SH-SY5Y (cell line): ENCODE results near the gene JMJD4.

ENCODE experiments used
- GATA2 ChIP-seq: IDR thresholded peaks from 2 replicates; pipeline ENCODE4 v1.6.1; 2011; ENCODE audit warnings: mild to moderate bottlenecking, low read depth, low read length
- GATA3 ChIP-seq: IDR thresholded peaks from 2 replicates; pipeline ENCODE4 v1.6.1; 2011; ENCODE audit warnings: low read depth, mild to moderate bottlenecking, low read length, moderate library complexity

DNA sequence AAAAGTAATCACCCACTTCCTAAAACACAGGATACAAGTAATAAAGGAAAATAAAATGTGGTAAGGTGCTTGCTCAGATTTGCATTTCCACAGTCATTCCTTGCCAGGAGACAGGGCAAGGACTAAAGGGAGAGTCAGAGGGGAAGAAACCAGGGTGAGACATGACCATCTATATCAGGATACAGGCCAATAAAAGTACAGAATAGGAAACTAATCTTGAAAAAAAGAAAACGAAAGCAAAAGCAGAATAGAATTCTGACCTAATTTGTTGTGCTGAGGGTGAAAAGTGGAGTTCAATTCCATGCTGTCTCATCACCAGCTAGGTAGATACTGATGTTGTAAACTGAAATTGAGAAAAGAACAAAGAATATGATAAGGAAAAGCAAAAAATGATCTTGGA, 27.3 kb downstream of the JMJD4 start:
- TF ChIP-seq GATA2 (no peak), GATA3 (no peak)
